ENCODE measurements around the gene PAPPA.

GRCh38 chr9:116278326-116278725 is 124.7 kb downstream of the PAPPA start:
- TF ChIP-seq CTCF (conservative IDR thresholded peaks at IDR 0.05) (no peak), EZH2 (IDR thresholded peaks at IDR 0.05; ENCODE audit: low read depth) (no peak)

Data from PC-9 (cell line).